SK-N-SH treated with all-trans-retinoic acid at 6 μM for 48 hours (cell line): ENCODE results near the gene MAX.

Experiments
- ATAC-seq: fragments of 200-7000 bp; cut with Tn5 transposase; 3 replicates; pipeline ENCODE4 v1.9.1; 2020; ENCODE audit warnings: mild to moderate bottlenecking, moderate library complexity
- ARNTL ChIP-seq: fragments of 450-650 bp; formaldehyde crosslinking; IDR thresholded peaks from 2 replicates; pipeline ENCODE4 v1.5.0; 2020; ENCODE audit warnings: low read depth, mild to moderate bottlenecking, moderate library complexity, borderline replicate concordance
- BACH2 ChIP-seq: fragments of 250-450 bp; sonication (Bioruptor Pico); IDR thresholded peaks from 2 replicates; pipeline ENCODE4 v1.9.0; 2021; ENCODE audit warnings: mild to moderate bottlenecking, borderline replicate concordance
- CSDC2 ChIP-seq: fragments of 250-450 bp; sonication (Bioruptor Pico); IDR thresholded peaks from 2 replicates; pipeline ENCODE4 v1.5.0; 2020; ENCODE audit warnings: mild to moderate bottlenecking, moderate library complexity
- CSRNP3 ChIP-seq: fragments of 250-450 bp; sonication (Bioruptor Pico); IDR thresholded peaks from 2 replicates; pipeline ENCODE4 v1.5.1; 2021; ENCODE audit warnings: mild to moderate bottlenecking, moderate library complexity
- ESRRG ChIP-seq: fragments of 250-450 bp; sonication (Bioruptor Pico); IDR thresholded peaks from 2 replicates; pipeline ENCODE4 v1.6.1; 2021; ENCODE audit warnings: mild to moderate bottlenecking
- GLIS3 ChIP-seq: fragments of 250-450 bp; sonication (Bioruptor Pico); IDR thresholded peaks from 2 replicates; pipeline ENCODE4 v1.5.0; 2020; ENCODE audit warnings: mild to moderate bottlenecking, moderate library complexity
- ISL1 ChIP-seq: fragments of 250-450 bp; sonication (Bioruptor Pico); IDR thresholded peaks from 2 replicates; pipeline ENCODE4 v2.1.2; 2022; ENCODE audit warnings: mild to moderate bottlenecking, moderate library complexity
- PPARA ChIP-seq: fragments of 250-450 bp; sonication (Bioruptor Pico); IDR thresholded peaks from 2 replicates; pipeline ENCODE4 v1.5.0; 2020; ENCODE audit warnings: mild to moderate bottlenecking, borderline replicate concordance
- RARB ChIP-seq: fragments of 250-450 bp; sonication (Bioruptor Pico); IDR thresholded peaks from 2 replicates; pipeline ENCODE4 v1.8.0; 2021; ENCODE audit warnings: mild to moderate bottlenecking, moderate library complexity
- SNAI2 ChIP-seq: fragments of 250-450 bp; sonication (Bioruptor Pico); IDR thresholded peaks from 2 replicates; pipeline ENCODE4 v1.5.0; 2020; ENCODE audit warnings: mild to moderate bottlenecking, moderate library complexity
- TCF4 ChIP-seq: fragments of 250-450 bp; sonication (Bioruptor Pico); IDR thresholded peaks from 2 replicates; pipeline ENCODE4 v1.8.0; 2021; ENCODE audit warnings: mild to moderate bottlenecking, moderate library complexity, borderline replicate concordance
- TOX ChIP-seq: fragments of 250-450 bp; sonication (Bioruptor Pico); IDR thresholded peaks from 2 replicates; pipeline ENCODE4 v1.8.0; 2021; ENCODE audit warnings: mild to moderate bottlenecking, moderate library complexity, borderline replicate concordance
- TSHZ2 ChIP-seq: fragments of 250-450 bp; sonication (Bioruptor Pico); IDR thresholded peaks from 2 replicates; pipeline ENCODE4 v1.5.0; 2020; ENCODE audit warnings: mild to moderate bottlenecking, moderate library complexity
- ZC3H10 ChIP-seq: fragments of 250-450 bp; sonication (Bioruptor Pico); IDR thresholded peaks from 2 replicates; pipeline ENCODE4 v1.5.1; 2021; ENCODE audit warnings: mild to moderate bottlenecking, moderate library complexity
- ZFP3 ChIP-seq: fragments of 250-450 bp; sonication (Bioruptor Pico); IDR thresholded peaks from 2 replicates; pipeline ENCODE4 v1.5.0; 2020; ENCODE audit warnings: mild to moderate bottlenecking, moderate library complexity
- ZFP30 ChIP-seq: fragments of 450-650 bp; formaldehyde crosslinking; IDR thresholded peaks from 2 replicates; pipeline ENCODE4 v1.5.0; 2022; ENCODE audit warnings: mild to moderate bottlenecking, moderate library complexity
- ZNF565 ChIP-seq: fragments of 450-650 bp; formaldehyde crosslinking; conservative IDR thresholded peaks from 2 replicates; pipeline ENCODE4 v1.5.0; 2020; ENCODE audit warnings: low read depth, mild to moderate bottlenecking, moderate library complexity
- ZNF70 ChIP-seq: fragments of 450-650 bp; formaldehyde crosslinking; IDR thresholded peaks from 2 replicates; pipeline ENCODE4 v1.5.0; 2020; ENCODE audit warnings: mild to moderate bottlenecking, moderate library complexity
- ZNF8 ChIP-seq: fragments of 450-650 bp; formaldehyde crosslinking; IDR thresholded peaks from 2 replicates; pipeline ENCODE4 v1.5.0; 2020; ENCODE audit warnings: mild to moderate bottlenecking, moderate library complexity
- TF ChIP-seq, protein P1 (sequence below): fragments of 250-450 bp; sonication (Bioruptor Pico); IDR thresholded peaks from 2 replicates; pipeline ENCODE4 v1.8.0; 2020; ENCODE audit warnings: mild to moderate bottlenecking, moderate library complexity, borderline replicate concordance
- TF ChIP-seq, protein P2 (sequence below): fragments of 250-450 bp; sonication (Bioruptor Pico); IDR thresholded peaks from 2 replicates; pipeline ENCODE4 v1.8.0; 2021; ENCODE audit warnings: low read depth, mild to moderate bottlenecking, moderate library complexity, borderline replicate concordance
- TF ChIP-seq, protein P3 (sequence below): fragments of 250-450 bp; sonication (Bioruptor Pico); IDR thresholded peaks from 2 replicates; pipeline ENCODE4 v1.5.1; 2020; ENCODE audit warnings: low read depth, mild to moderate bottlenecking, moderate library complexity

MAX gene

DNA sequence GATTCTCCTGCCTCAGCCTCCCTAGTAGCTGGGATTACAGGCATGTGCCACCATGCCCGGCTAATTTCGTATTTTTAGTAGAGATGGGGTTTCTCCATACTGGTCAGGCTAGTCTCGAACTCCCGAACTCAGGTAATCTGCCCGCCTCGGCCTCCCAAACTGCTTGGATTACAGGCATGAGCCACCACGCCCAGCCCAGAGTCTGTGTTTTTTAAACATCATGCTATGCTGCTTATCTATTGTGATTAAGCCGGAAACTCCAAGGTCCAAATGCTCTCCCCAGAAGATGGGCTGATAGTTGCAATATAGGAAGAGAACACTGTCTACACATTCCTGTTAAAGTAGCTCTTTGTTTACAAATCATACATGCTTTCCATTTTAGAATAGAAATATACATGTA lies 30.5 kb upstream of the MAX start:
- no peak for ATAC-seq
- no peak for TF ChIP-seq CSRNP3 (CRISPR knock-in tag)
- TF ChIP-seq ZNF565 (CRISPR knock-in tag): no peak
- no peak for TF ChIP-seq ZNF70 (CRISPR knock-in tag)
- TF ChIP-seq TCF4 (CRISPR knock-in tag): no peak
- TF ChIP-seq ISL1: no peak
- TF ChIP-seq ESRRG: no peak
- TF ChIP-seq RARB (CRISPR knock-in tag): no peak
- TF ChIP-seq BACH2 (CRISPR knock-in tag): no peak
- TF ChIP-seq TSHZ2 (CRISPR knock-in tag): no peak
- no peak for TF ChIP-seq PPARA (CRISPR knock-in tag)
- TF ChIP-seq ZFP3: no peak
- no peak for TF ChIP-seq TOX
- TF ChIP-seq, protein P1, sequence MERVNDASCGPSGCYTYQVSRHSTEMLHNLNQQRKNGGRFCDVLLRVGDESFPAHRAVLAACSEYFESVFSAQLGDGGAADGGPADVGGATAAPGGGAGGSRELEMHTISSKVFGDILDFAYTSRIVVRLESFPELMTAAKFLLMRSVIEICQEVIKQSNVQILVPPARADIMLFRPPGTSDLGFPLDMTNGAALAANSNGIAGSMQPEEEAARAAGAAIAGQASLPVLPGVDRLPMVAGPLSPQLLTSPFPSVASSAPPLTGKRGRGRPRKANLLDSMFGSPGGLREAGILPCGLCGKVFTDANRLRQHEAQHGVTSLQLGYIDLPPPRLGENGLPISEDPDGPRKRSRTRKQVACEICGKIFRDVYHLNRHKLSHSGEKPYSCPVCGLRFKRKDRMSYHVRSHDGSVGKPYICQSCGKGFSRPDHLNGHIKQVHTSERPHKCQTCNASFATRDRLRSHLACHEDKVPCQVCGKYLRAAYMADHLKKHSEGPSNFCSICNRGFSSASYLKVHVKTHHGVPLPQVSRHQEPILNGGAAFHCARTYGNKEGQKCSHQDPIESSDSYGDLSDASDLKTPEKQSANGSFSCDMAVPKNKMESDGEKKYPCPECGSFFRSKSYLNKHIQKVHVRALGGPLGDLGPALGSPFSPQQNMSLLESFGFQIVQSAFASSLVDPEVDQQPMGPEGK (CRISPR knock-in tag): no peak
- TF ChIP-seq, protein P2, sequence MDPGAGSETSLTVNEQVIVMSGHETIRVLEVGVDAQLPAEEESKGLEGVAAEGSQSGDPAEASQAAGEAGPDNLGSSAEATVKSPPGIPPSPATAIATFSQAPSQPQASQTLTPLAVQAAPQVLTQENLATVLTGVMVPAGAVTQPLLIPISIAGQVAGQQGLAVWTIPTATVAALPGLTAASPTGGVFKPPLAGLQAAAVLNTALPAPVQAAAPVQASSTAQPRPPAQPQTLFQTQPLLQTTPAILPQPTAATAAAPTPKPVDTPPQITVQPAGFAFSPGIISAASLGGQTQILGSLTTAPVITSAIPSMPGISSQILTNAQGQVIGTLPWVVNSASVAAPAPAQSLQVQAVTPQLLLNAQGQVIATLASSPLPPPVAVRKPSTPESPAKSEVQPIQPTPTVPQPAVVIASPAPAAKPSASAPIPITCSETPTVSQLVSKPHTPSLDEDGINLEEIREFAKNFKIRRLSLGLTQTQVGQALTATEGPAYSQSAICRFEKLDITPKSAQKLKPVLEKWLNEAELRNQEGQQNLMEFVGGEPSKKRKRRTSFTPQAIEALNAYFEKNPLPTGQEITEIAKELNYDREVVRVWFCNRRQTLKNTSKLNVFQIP (CRISPR knock-in tag): no peak
- TF ChIP-seq ZC3H10 (CRISPR knock-in tag): no peak
- TF ChIP-seq, protein P3, sequence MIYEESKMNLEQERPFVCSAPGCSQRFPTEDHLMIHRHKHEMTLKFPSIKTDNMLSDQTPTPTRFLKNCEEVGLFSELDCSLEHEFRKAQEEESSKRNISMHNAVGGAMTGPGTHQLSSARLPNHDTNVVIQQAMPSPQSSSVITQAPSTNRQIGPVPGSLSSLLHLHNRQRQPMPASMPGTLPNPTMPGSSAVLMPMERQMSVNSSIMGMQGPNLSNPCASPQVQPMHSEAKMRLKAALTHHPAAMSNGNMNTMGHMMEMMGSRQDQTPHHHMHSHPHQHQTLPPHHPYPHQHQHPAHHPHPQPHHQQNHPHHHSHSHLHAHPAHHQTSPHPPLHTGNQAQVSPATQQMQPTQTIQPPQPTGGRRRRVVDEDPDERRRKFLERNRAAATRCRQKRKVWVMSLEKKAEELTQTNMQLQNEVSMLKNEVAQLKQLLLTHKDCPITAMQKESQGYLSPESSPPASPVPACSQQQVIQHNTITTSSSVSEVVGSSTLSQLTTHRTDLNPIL (CRISPR knock-in tag): no peak
- TF ChIP-seq GLIS3 (CRISPR knock-in tag): no peak
- TF ChIP-seq ARNTL (CRISPR knock-in tag): no peak
- no peak for TF ChIP-seq ZNF8
- TF ChIP-seq CSDC2 (CRISPR knock-in tag): no peak

GRCh38 chr14:65131301-65131701 lies 29.0 kb upstream of the MAX start:
- TF ChIP-seq SNAI2 (CRISPR knock-in tag): no peak
- no peak for TF ChIP-seq ZFP3
- TF ChIP-seq ZC3H10 (CRISPR knock-in tag): no peak
- no peak for TF ChIP-seq ZFP30 (CRISPR knock-in tag)
- ATAC-seq: no peak

GRCh38 chr14:65128096-65128495 lies 25.8 kb upstream of the MAX start:
- no peak for ATAC-seq
- TF ChIP-seq TOX: no peak
